AG09319 (cell line): Measurements from ENCODE around the gene ADM.

Experiments
- DNase-seq: peaks from one replicate; pipeline ENCODE4 v3.0.0-alpha.2; 2010; ENCODE audit warnings: low read depth; ENCODE audit errors: extremely low read depth
- TF ChIP-seq, protein P1 (sequence below): IDR thresholded peaks from 2 replicates; pipeline ENCODE4 v1.5.1; 2011; ENCODE audit warnings: low read depth, mild to moderate bottlenecking, inconsistent platforms, low read length, moderate library complexity

The ADM gene

DNA sequence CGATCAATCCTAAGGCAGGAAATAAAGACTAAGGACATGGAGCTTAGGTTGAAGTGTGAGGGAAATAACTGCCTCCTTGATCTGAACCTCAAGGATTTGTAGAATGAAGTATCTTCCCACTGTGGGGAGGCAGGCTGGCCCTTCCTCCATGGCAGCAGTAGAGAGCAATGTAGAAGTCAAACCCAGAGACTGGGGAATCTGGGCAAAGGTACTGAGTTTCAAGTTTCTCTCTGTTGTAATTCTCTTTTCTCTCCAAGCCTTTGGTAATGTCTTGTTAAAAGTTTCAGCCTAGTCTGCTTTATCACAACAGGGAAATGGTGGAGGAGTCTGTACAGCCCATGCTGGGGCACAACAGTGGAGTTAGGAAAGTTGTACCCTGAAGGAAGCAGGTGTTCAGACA, 49.5 kb downstream of the ADM start:
- TF ChIP-seq, protein P1, sequence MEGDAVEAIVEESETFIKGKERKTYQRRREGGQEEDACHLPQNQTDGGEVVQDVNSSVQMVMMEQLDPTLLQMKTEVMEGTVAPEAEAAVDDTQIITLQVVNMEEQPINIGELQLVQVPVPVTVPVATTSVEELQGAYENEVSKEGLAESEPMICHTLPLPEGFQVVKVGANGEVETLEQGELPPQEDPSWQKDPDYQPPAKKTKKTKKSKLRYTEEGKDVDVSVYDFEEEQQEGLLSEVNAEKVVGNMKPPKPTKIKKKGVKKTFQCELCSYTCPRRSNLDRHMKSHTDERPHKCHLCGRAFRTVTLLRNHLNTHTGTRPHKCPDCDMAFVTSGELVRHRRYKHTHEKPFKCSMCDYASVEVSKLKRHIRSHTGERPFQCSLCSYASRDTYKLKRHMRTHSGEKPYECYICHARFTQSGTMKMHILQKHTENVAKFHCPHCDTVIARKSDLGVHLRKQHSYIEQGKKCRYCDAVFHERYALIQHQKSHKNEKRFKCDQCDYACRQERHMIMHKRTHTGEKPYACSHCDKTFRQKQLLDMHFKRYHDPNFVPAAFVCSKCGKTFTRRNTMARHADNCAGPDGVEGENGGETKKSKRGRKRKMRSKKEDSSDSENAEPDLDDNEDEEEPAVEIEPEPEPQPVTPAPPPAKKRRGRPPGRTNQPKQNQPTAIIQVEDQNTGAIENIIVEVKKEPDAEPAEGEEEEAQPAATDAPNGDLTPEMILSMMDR = no peak

DNA sequence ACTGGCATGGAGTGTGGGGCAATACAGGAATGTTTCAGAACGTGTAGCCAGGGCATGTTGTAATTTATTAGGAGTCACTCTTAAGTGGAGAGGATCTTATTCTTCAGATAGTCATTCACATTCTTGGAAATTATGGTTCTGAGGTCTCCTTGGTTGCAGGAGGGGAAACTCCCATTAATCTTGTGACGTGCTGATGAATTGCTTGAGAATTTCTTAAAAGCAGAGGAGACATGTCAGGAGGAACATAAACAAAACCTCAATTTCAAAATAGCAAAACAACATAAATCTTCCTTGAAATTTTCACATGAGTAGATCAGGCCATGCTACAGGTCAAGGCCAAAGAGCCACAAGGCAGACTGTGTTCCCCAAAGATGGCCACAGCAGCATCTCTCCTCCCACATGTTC, 50.4 kb downstream of the ADM start:
- DNase-seq = no peak
- TF ChIP-seq, protein P1 = no peak

More for the DNA sequence above, 49.5 kb downstream of the ADM start:
- no peak for DNase-seq

DNA sequence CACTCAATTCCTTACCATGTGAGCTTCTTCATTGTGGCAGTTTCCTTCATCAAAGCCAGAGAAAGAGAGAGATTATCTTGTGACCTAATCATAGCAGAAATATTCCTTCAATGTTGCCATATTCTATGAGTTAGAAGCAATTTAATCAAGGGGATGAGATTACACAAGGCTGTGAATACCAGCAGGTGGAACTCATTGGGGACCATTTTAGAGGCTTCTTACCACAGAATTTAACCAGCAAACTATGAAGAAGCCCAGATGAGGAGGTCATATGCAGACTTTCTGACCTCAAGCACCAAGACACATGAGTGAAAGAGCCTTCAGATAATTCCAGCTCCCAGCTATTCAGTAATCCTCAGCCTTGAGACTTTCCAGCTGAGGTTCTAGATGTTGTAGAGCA, 51.3 kb downstream of the ADM start:
- no peak for DNase-seq
- TF ChIP-seq, protein P1 = no peak
